ENCODE measurements around the gene PATJ.
"Not testable (repeated sequence)": the region's sequence is repeated elsewhere in the genome, so short reads cannot be mapped to it uniquely, and the experiment has no call there.

The PATJ gene

GRCh38 chr1:62213075-62213914 is 471.0 kb downstream of the PATJ start:
- no peak for DNase-seq (ENCODE audit: low spot score)

- no peak for DNase-seq (ENCODE audit: low spot score)
Observed at GRCh38 chr1:62218604-62219003, 476.3 kb downstream of the PATJ start.

- not testable (repeated sequence) for DNase-seq (ENCODE audit: low spot score)
Observed at GRCh38 chr1:62220456-62220855, 478.2 kb downstream of the PATJ start.

GRCh38 chr1:62221171-62221570 is 478.9 kb downstream of the PATJ start:
- DNase-seq (ENCODE audit: low spot score), result no peak

GRCh38 chr1:62222321-62222720 is 480.0 kb downstream of the PATJ start:
- no peak for DNase-seq (ENCODE audit: low spot score)

GRCh38 chr1:62224182-62224581 is 481.9 kb downstream of the PATJ start:
- DNase-seq (ENCODE audit: low spot score), result no peak

- DNase-seq (ENCODE audit: low spot score), result no peak
Observed at GRCh38 chr1:62227496-62227895, 485.2 kb downstream of the PATJ start.
